Measurements from ENCODE around the gene SRM. TPM values are rescaled to one million over a fixed set of nuclear protein-coding genes. Genes with fewer than 3 reads are reported as not detected.
"Not testable (repeated sequence)": the region's sequence is repeated elsewhere in the genome, so short reads cannot be mapped to it uniquely, and the experiment has no call there.

Gene SRM
- total and polyA plus RNA-seq, 11 donors, result 29.9 to 162 (median 54.7) TPM

GRCh38 chr1:11053758-11054137 is 6.1 kb downstream of the SRM start:
- no peak overlapping the region for H3K27ac ChIP-seq
- intact Hi-C loops (cut with DNase I), result no loop called here
- peaks cover 0 to 13% (median 2%) of the 10 kb centered on the region in 12 donors for H3K4me1 ChIP-seq
- TF ChIP-seq POLR2A (IDR thresholded peaks at IDR 0.05) (no peak), CTCF (IDR thresholded peaks at IDR 0.05) (no peak)
- ATAC-seq (peak; percentile 29 to 49 (median 36)), DNase-seq (no peak)
- no peak overlapping the region for H3K4me3 ChIP-seq
- no peaks in the 10 kb centered on the region for H3K9me3 ChIP-seq
- H3K36me3 ChIP-seq, result peaks cover 0 to 39% (median 26%) of the 10 kb centered on the region in 9 donors
- WGBS, 4 donors, result 60 to 67% (median 60%) methylated on average over 7 to 10 of the region's 10 CpGs
- H3K27me3 ChIP-seq, result peaks cover 0 to 5% (median 0%) of the 10 kb centered on the region in 9 donors

DNA sequence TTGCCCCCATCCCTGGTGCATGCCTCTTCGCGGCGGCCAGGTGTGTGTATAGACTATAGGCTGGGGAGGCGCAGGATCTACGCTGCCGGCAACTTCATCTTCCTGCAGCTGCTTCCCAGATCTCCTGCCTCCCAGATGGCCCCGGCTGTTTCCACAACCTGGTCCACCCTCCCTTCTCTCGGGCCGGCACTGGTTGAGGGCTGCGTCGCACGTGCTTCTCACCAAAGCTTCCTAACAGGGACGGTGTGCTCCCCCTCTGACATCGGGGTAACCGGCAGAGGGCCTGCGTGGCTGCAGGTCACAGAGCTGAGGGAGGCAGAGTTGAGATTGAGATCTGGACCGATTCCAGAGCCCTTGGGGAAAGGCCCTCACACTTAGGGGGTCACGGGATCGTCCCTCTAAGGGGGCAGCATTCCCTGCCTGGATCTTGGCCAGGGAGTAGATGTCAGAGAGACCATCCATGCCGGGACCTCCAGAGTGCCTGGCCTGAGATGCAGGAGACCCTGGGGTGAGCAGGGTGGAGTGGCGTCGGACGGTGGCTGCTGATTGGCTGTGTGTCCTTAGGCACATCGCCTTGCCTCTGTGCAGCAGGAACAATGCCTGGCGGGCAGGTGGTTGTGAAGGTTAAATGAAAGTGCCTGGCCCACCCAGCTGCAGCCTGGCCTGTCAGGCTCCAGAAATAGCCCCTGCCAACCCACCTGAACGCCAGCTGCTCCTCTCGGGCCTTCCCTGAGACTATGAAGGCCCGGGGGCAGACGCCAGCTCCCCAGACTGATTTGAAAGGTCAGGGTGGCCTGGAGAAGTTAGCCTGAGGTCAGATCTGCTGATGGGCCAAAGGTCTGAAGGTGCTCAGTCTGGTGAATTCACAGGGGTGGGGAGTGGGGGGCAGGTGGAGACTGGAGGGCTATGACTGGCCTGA is 6.7 kb downstream of the SRM start:
- peaks cover 0 to 5% (median 0%) of the 10 kb centered on the region in 9 donors for H3K27me3 ChIP-seq
- peaks cover 0 to 39% (median 25%) of the 10 kb centered on the region in 9 donors for H3K36me3 ChIP-seq
- TF ChIP-seq POLR2A (IDR thresholded peaks at IDR 0.05) (no peak), CTCF (IDR thresholded peaks at IDR 0.05) (no peak)
- 25 to 41% (median 29%) methylated on average over 14 to 29 of the region's 29 CpGs for WGBS, 4 donors
- H3K4me1 ChIP-seq, result peaks cover 0 to 8% (median 0%) of the 10 kb centered on the region in 12 donors
- intact Hi-C loops (cut with DNase I), result no loop called here
- H3K4me3 ChIP-seq, result no peak overlapping the region
- H3K27ac ChIP-seq, result no peak overlapping the region
- H3K9me3 ChIP-seq, result no peaks in the 10 kb centered on the region
- ATAC-seq (peak in 3 of 4 donors; percentile 28 to 48 (median 33)), DNase-seq (no peak)

DNA sequence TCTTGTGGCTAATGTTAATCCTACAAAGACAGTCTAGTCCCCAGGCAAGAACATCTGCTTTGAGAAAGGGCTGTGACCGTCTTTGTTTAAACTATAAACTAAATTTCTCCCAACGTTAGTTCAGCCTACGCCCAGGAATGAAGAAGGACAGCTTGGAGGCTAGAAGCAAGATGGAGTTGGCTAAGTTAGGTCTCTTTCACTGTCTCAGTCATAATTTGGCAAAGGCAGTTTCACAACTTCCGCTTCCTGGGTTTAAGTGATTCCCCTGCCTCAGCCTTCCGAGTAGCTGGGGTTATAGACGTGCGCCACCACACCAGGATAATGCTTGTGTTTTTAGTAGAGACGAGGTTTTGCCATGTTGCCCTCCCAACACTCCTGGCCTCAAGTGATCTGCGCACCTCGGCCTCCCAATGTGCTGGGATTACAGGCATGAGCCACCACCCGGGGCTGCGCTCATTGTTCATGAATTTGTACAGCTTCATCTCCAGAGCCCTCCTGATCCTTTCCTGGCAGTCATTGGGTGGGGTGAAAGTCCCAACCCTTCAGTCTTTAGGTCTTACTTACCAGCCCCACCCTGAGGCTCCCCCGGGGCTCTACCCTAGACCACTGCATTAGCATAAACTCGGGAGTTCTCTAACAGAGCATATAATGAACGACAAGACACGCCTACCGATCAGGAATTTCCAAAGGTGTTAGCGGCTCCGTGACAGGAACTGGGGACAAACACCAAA is 7.9 kb downstream of the SRM start:
- H3K4me3 ChIP-seq, result no peak overlapping the region
- DNase-seq, result no peak
- no peak for TF ChIP-seq CTCF (IDR thresholded peaks at IDR 0.05)
- TF ChIP-seq POLR2A (IDR thresholded peaks at IDR 0.05), result no peak
- H3K4me1 ChIP-seq, result peaks cover 0 to 8% (median 0%) of the 10 kb centered on the region in 12 donors
- WGBS, 4 donors, result 52 to 64% (median 59%) methylated on average over 19 of the region's 19 CpGs
- H3K27me3 ChIP-seq, result peaks cover 0 to 5% (median 0%) of the 10 kb centered on the region in 9 donors
- ATAC-seq, result no peak
- H3K9me3 ChIP-seq, result no peaks in the 10 kb centered on the region
- intact Hi-C loops (cut with DNase I), result no loop called here
- peaks cover 0 to 28% (median 19%) of the 10 kb centered on the region in 9 donors for H3K36me3 ChIP-seq
- no peak overlapping the region for H3K27ac ChIP-seq

DNA sequence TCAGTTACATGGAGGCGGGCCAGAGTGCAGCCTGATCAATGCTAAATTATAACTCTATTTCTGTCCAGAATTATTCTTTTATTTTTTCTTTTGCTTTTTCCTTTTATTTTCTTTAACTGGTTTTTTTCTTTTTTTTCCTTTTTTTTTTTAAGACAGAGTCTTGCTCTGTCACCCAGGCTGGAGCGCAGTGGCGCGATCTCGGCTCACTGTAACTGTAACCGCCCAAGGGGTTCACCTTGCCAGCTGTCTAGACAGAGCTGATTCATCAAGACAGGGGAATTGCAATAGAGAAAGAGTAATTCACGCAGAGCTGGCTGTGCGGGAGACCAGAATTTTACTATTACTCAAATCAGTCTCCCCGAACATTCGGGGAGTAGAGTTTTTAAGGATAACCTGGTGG is 8.7 kb downstream of the SRM start:
- 92 to 97% (median 93%) methylated on average over 10 of the region's 10 CpGs for WGBS, 4 donors
- H3K36me3 ChIP-seq, result peaks cover 0 to 19% (median 11%) of the 10 kb centered on the region in 9 donors
- H3K27me3 ChIP-seq; DNase-seq; ATAC-seq; H3K27ac ChIP-seq; intact Hi-C loops (cut with DNase I); H3K4me1 ChIP-seq; H3K4me3 ChIP-seq; H3K9me3 ChIP-seq: not testable (repeated sequence)
